NCI-H2171 treated with DMSO at 0.1 percent for 48 hours (cell line): Measurements from ENCODE around the gene ERGIC2.
"Not testable (repeated sequence)": the region's sequence is repeated elsewhere in the genome, so short reads cannot be mapped to it uniquely, and the experiment has no call there.

Experiments
- DNase-seq: peaks from one replicate; lab custom pipeline; 2025; lab: John Stamatoyannopoulos, UW

Gene ERGIC2

DNA sequence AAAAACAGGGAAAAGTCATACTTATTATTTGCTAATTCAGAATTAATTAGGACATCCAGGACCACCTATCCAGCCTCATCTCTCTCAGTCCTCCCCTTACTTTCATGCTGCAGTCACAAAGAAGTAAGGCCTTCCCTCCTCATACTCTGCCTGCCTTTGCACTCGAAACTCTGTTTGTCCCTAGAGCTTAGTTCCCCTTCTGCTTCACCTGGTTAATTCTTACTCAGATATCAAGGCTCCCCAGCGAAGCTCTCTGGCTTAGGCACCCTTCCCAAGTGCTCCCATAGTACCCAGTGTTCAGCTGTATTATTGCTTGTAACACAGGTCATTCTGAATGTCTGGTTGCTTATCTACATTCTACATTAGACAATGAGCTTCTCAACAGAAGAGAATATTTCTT is 81.3 kb downstream of the ERGIC2 start:
- peak; percentile 81 for DNase-seq

- DNase-seq, result no peak
These were observed 89.7 kb downstream of the ERGIC2 start for GRCh38 chr12:29291226-29291625.

- DNase-seq, result not testable (repeated sequence)
These were observed 90.5 kb downstream of the ERGIC2 start for GRCh38 chr12:29290475-29290874.

- DNase-seq, result no peak
These were observed 92.9 kb downstream of the ERGIC2 start for GRCh38 chr12:29288031-29288430.

DNA sequence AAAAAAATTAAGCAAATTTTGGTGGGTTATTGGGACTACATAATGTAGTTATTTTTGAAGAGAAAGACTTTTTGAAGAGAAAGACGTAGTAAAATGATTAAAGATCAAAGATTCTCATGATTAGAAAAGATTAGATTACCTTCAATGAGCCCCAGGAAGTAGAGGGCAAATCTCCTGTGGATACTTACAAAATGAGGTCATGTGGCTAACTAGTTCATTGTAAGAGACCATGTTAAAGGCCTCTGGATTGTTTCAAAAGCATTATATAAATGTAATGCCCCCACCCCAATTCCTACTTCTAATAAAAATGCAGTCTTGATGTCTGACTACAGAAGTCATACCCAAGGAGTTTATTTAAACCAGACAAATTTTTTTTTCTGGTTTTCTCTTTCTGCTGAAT is 93.3 kb downstream of the ERGIC2 start:
- no peak for DNase-seq
